SK-N-SH treated with all-trans-retinoic acid at 6 μM for 48 hours (cell line): ENCODE results near the gene DNASE2B.

Experiments
- ATAC-seq: fragments of 200-7000 bp; cut with Tn5 transposase; 3 replicates; pipeline ENCODE4 v1.9.1; 2020; ENCODE audit warnings: mild to moderate bottlenecking, moderate library complexity
- ARNTL ChIP-seq: fragments of 450-650 bp; formaldehyde crosslinking; IDR thresholded peaks from 2 replicates; pipeline ENCODE4 v1.5.0; 2020; ENCODE audit warnings: low read depth, mild to moderate bottlenecking, moderate library complexity, borderline replicate concordance
- BACH2 ChIP-seq: fragments of 250-450 bp; sonication (Bioruptor Pico); IDR thresholded peaks from 2 replicates; pipeline ENCODE4 v1.9.0; 2021; ENCODE audit warnings: mild to moderate bottlenecking, borderline replicate concordance
- CSDC2 ChIP-seq: fragments of 250-450 bp; sonication (Bioruptor Pico); IDR thresholded peaks from 2 replicates; pipeline ENCODE4 v1.5.0; 2020; ENCODE audit warnings: mild to moderate bottlenecking, moderate library complexity
- ESRRG ChIP-seq: fragments of 250-450 bp; sonication (Bioruptor Pico); IDR thresholded peaks from 2 replicates; pipeline ENCODE4 v1.6.1; 2021; ENCODE audit warnings: mild to moderate bottlenecking
- GLIS3 ChIP-seq: fragments of 250-450 bp; sonication (Bioruptor Pico); IDR thresholded peaks from 2 replicates; pipeline ENCODE4 v1.5.0; 2020; ENCODE audit warnings: mild to moderate bottlenecking, moderate library complexity
- ISL1 ChIP-seq: fragments of 250-450 bp; sonication (Bioruptor Pico); IDR thresholded peaks from 2 replicates; pipeline ENCODE4 v2.1.2; 2022; ENCODE audit warnings: mild to moderate bottlenecking, moderate library complexity
- OSR1 ChIP-seq: fragments of 250-450 bp; sonication (Bioruptor Pico); IDR thresholded peaks from 2 replicates; pipeline ENCODE4 v1.8.0; 2022; ENCODE audit warnings: moderate library complexity, mild to moderate bottlenecking, inconsistent platforms
- SNAI2 ChIP-seq: fragments of 250-450 bp; sonication (Bioruptor Pico); IDR thresholded peaks from 2 replicates; pipeline ENCODE4 v1.5.0; 2020; ENCODE audit warnings: mild to moderate bottlenecking, moderate library complexity
- TCF4 ChIP-seq: fragments of 250-450 bp; sonication (Bioruptor Pico); IDR thresholded peaks from 2 replicates; pipeline ENCODE4 v1.8.0; 2021; ENCODE audit warnings: mild to moderate bottlenecking, moderate library complexity, borderline replicate concordance
- TOX ChIP-seq: fragments of 250-450 bp; sonication (Bioruptor Pico); IDR thresholded peaks from 2 replicates; pipeline ENCODE4 v1.8.0; 2021; ENCODE audit warnings: mild to moderate bottlenecking, moderate library complexity, borderline replicate concordance
- ZC3H10 ChIP-seq: fragments of 250-450 bp; sonication (Bioruptor Pico); IDR thresholded peaks from 2 replicates; pipeline ENCODE4 v1.5.1; 2021; ENCODE audit warnings: mild to moderate bottlenecking, moderate library complexity
- ZFP3 ChIP-seq: fragments of 250-450 bp; sonication (Bioruptor Pico); IDR thresholded peaks from 2 replicates; pipeline ENCODE4 v1.5.0; 2020; ENCODE audit warnings: mild to moderate bottlenecking, moderate library complexity
- ZFP30 ChIP-seq: fragments of 450-650 bp; formaldehyde crosslinking; IDR thresholded peaks from 2 replicates; pipeline ENCODE4 v1.5.0; 2022; ENCODE audit warnings: mild to moderate bottlenecking, moderate library complexity
- ZNF565 ChIP-seq: fragments of 450-650 bp; formaldehyde crosslinking; conservative IDR thresholded peaks from 2 replicates; pipeline ENCODE4 v1.5.0; 2020; ENCODE audit warnings: low read depth, mild to moderate bottlenecking, moderate library complexity
- ZNF8 ChIP-seq: fragments of 450-650 bp; formaldehyde crosslinking; IDR thresholded peaks from 2 replicates; pipeline ENCODE4 v1.5.0; 2020; ENCODE audit warnings: mild to moderate bottlenecking, moderate library complexity
- TF ChIP-seq, protein P1 (sequence below): fragments of 250-450 bp; sonication (Bioruptor Pico); IDR thresholded peaks from 2 replicates; pipeline ENCODE4 v1.5.0; 2020; ENCODE audit warnings: mild to moderate bottlenecking, moderate library complexity
- TF ChIP-seq, protein P2 (sequence below): fragments of 250-450 bp; sonication (Bioruptor Pico); IDR thresholded peaks from 2 replicates; pipeline ENCODE4 v1.8.0; 2021; ENCODE audit warnings: low read depth, mild to moderate bottlenecking, moderate library complexity, borderline replicate concordance
- TF ChIP-seq, protein P3 (sequence below): fragments of 250-450 bp; sonication (Bioruptor Pico); IDR thresholded peaks from 2 replicates; pipeline ENCODE4 v1.5.1; 2020; ENCODE audit warnings: low read depth, mild to moderate bottlenecking, moderate library complexity
- TF ChIP-seq, protein P4 (sequence below): fragments of 250-450 bp; sonication (Bioruptor Pico); IDR thresholded peaks from 2 replicates; pipeline ENCODE4 v1.8.0; 2020; ENCODE audit warnings: mild to moderate bottlenecking, moderate library complexity, borderline replicate concordance
- TF ChIP-seq, protein P5 (sequence below): fragments of 250-450 bp; sonication (Bioruptor Pico); IDR thresholded peaks from 2 replicates; pipeline ENCODE4 v1.5.1; 2021; ENCODE audit warnings: mild to moderate bottlenecking, moderate library complexity

Gene DNASE2B

DNA sequence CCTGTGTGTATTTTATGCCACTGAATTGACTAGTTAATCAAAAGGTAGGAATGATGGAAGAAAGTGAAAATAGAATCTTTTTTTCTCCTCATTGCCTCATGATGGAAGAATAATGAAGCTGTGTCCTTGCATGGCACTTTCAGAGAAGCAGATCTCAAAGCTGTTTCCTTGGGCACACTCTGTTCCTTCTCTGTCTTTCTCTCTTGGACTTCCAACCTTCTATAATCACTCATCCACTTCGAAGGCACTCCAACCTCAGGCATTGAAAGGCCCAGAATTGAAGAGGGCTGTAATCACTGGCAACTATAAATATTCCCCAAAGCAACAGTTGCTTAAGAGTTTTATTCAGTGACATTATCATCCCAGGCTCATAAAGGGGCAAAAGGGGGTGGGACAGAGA, 31.1 kb upstream of the DNASE2B start:
- TF ChIP-seq GLIS3 (CRISPR knock-in tag) = no peak
- TF ChIP-seq ESRRG = no peak
- TF ChIP-seq TCF4 (CRISPR knock-in tag) = no peak
- no peak for TF ChIP-seq TOX (CRISPR knock-in tag)
- TF ChIP-seq ZNF565 (CRISPR knock-in tag) = no peak
- TF ChIP-seq ZFP30 (CRISPR knock-in tag) = no peak
- no peak for TF ChIP-seq ISL1 (CRISPR knock-in tag)
- no peak for TF ChIP-seq ZFP3 (CRISPR knock-in tag)
- TF ChIP-seq SNAI2 (CRISPR knock-in tag) = no peak
- TF ChIP-seq CSDC2 = no peak
- TF ChIP-seq, protein P1, sequence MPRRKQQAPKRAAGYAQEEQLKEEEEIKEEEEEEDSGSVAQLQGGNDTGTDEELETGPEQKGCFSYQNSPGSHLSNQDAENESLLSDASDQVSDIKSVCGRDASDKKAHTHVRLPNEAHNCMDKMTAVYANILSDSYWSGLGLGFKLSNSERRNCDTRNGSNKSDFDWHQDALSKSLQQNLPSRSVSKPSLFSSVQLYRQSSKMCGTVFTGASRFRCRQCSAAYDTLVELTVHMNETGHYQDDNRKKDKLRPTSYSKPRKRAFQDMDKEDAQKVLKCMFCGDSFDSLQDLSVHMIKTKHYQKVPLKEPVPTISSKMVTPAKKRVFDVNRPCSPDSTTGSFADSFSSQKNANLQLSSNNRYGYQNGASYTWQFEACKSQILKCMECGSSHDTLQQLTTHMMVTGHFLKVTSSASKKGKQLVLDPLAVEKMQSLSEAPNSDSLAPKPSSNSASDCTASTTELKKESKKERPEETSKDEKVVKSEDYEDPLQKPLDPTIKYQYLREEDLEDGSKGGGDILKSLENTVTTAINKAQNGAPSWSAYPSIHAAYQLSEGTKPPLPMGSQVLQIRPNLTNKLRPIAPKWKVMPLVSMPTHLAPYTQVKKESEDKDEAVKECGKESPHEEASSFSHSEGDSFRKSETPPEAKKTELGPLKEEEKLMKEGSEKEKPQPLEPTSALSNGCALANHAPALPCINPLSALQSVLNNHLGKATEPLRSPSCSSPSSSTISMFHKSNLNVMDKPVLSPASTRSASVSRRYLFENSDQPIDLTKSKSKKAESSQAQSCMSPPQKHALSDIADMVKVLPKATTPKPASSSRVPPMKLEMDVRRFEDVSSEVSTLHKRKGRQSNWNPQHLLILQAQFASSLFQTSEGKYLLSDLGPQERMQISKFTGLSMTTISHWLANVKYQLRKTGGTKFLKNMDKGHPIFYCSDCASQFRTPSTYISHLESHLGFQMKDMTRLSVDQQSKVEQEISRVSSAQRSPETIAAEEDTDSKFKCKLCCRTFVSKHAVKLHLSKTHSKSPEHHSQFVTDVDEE (CRISPR knock-in tag) = no peak
- no peak for TF ChIP-seq BACH2 (CRISPR knock-in tag)
- no peak for TF ChIP-seq ZC3H10
- TF ChIP-seq, protein P2, sequence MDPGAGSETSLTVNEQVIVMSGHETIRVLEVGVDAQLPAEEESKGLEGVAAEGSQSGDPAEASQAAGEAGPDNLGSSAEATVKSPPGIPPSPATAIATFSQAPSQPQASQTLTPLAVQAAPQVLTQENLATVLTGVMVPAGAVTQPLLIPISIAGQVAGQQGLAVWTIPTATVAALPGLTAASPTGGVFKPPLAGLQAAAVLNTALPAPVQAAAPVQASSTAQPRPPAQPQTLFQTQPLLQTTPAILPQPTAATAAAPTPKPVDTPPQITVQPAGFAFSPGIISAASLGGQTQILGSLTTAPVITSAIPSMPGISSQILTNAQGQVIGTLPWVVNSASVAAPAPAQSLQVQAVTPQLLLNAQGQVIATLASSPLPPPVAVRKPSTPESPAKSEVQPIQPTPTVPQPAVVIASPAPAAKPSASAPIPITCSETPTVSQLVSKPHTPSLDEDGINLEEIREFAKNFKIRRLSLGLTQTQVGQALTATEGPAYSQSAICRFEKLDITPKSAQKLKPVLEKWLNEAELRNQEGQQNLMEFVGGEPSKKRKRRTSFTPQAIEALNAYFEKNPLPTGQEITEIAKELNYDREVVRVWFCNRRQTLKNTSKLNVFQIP (CRISPR knock-in tag) = no peak
- TF ChIP-seq OSR1 = no peak
- ATAC-seq = no peak

DNA sequence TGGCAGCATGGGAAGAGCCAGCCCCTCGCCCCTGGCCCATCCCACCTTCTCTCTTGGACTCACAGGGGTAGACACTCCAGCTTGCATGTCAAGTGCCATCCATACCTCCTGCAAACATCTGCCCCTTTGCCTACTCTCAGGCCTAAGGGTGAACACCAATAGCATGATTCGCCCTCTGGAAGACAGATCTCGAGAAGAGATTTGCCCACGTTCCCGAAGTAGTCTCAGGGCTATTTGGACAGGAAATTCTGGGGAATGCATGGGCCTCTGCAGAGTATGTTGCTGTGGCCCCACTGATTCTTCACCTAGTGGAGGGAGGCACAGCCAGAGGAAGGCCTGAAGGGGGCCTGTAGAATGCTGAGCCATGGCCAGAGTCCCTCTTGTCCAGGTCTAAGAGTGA, 29.8 kb upstream of the DNASE2B start:
- no peak for ATAC-seq
- TF ChIP-seq ZFP3 (CRISPR knock-in tag) = no peak
- TF ChIP-seq CSDC2 = no peak
- no peak for TF ChIP-seq TOX (CRISPR knock-in tag)
- TF ChIP-seq ZNF565 (CRISPR knock-in tag) = no peak
- TF ChIP-seq, protein P3, sequence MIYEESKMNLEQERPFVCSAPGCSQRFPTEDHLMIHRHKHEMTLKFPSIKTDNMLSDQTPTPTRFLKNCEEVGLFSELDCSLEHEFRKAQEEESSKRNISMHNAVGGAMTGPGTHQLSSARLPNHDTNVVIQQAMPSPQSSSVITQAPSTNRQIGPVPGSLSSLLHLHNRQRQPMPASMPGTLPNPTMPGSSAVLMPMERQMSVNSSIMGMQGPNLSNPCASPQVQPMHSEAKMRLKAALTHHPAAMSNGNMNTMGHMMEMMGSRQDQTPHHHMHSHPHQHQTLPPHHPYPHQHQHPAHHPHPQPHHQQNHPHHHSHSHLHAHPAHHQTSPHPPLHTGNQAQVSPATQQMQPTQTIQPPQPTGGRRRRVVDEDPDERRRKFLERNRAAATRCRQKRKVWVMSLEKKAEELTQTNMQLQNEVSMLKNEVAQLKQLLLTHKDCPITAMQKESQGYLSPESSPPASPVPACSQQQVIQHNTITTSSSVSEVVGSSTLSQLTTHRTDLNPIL (CRISPR knock-in tag) = no peak
- TF ChIP-seq, protein P1 (CRISPR knock-in tag) = no peak
- TF ChIP-seq TCF4 (CRISPR knock-in tag) = no peak
- no peak for TF ChIP-seq OSR1
- no peak for TF ChIP-seq ARNTL
- TF ChIP-seq ZNF8 (CRISPR knock-in tag) = no peak
- no peak for TF ChIP-seq ISL1 (CRISPR knock-in tag)
- TF ChIP-seq, protein P4, sequence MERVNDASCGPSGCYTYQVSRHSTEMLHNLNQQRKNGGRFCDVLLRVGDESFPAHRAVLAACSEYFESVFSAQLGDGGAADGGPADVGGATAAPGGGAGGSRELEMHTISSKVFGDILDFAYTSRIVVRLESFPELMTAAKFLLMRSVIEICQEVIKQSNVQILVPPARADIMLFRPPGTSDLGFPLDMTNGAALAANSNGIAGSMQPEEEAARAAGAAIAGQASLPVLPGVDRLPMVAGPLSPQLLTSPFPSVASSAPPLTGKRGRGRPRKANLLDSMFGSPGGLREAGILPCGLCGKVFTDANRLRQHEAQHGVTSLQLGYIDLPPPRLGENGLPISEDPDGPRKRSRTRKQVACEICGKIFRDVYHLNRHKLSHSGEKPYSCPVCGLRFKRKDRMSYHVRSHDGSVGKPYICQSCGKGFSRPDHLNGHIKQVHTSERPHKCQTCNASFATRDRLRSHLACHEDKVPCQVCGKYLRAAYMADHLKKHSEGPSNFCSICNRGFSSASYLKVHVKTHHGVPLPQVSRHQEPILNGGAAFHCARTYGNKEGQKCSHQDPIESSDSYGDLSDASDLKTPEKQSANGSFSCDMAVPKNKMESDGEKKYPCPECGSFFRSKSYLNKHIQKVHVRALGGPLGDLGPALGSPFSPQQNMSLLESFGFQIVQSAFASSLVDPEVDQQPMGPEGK (CRISPR knock-in tag) = no peak
- no peak for TF ChIP-seq ZFP30 (CRISPR knock-in tag)
- TF ChIP-seq, all 23 proteins: peak for 0

DNA sequence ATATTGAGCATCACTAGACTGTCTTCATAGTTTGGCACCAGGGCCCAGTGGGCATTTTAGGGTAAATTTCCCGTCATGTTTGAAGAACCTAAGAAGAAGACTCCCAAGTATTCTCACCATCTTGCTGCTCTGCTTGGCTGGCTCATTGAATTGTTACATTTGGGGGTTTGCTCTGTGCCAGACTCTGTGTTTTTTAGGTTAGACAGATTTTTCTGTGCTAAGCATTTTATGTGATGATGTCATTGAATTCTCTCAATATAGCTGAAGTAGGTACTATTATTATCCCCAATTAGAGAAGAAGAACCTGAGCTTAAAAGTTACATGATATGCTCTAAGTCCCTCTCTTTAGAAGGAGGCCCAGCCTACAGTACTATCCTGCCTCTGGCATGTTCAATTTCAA, 28.0 kb upstream of the DNASE2B start:
- ATAC-seq = no peak
- TF ChIP-seq ZC3H10 = no peak
- no peak for TF ChIP-seq GLIS3 (CRISPR knock-in tag)
- TF ChIP-seq ZNF565 (CRISPR knock-in tag) = no peak
- TF ChIP-seq ZNF8 (CRISPR knock-in tag) = no peak
- TF ChIP-seq ZFP3 (CRISPR knock-in tag) = no peak
- no peak for TF ChIP-seq SNAI2 (CRISPR knock-in tag)
- TF ChIP-seq, protein P5, sequence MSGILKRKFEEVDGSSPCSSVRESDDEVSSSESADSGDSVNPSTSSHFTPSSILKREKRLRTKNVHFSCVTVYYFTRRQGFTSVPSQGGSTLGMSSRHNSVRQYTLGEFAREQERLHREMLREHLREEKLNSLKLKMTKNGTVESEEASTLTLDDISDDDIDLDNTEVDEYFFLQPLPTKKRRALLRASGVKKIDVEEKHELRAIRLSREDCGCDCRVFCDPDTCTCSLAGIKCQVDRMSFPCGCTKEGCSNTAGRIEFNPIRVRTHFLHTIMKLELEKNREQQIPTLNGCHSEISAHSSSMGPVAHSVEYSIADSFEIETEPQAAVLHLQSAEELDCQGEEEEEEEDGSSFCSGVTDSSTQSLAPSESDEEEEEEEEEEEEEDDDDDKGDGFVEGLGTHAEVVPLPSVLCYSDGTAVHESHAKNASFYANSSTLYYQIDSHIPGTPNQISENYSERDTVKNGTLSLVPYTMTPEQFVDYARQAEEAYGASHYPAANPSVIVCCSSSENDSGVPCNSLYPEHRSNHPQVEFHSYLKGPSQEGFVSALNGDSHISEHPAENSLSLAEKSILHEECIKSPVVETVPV = no peak
- TF ChIP-seq, protein P2 (CRISPR knock-in tag) = no peak
- TF ChIP-seq, all 23 proteins: peak for 0
